Inferior parietal cortex (tissue), 1 donor: ENCODE results near the gene EGF.
"Not testable (repeated sequence)": the region's sequence is repeated elsewhere in the genome, so short reads cannot be mapped to it uniquely, and the experiment has no call there.

Source experiments
- DNase-seq: peaks from one replicate; pipeline ENCODE4 v3.0.0-alpha.2; 2016; ENCODE audit errors: extremely low spot score

The EGF gene

DNA sequence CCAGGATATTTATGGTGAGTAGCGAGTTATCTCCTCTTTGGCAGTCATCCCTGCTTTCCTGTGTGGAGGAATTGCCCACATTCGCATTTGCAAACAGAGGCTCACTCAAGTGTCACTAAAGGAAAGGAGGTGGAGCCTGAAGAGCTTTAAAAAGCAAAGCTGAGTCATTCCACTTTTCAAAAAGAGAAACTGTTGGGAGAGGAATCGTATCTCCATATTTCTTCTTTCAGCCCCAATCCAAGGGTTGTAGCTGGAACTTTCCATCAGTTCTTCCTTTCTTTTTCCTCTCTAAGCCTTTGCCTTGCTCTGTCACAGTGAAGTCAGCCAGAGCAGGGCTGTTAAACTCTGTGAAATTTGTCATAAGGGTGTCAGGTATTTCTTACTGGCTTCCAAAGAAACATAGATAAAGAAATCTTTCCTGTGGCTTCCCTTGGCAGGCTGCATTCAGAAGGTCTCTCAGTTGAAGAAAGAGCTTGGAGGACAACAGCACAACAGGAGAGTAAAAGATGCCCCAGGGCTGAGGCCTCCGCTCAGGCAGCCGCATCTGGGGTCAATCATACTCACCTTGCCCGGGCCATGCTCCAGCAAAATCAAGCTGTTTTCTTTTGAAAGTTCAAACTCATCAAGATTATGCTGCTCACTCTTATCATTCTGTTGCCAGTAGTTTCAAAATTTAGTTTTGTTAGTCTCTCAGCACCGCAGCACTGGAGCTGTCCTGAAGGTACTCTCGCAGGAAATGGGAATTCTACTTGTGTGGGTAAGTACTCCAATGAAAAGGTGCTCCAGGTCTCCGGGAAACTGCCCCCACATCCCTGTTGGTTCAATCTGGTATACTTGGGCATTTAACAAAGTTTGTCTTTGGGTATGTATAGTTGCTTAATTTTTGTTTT, at the start of gene EGF:
EGF (plus strand) TSS at position 178 of the 890 bp plus-strand sequence; CDS start at position 631, 453 bp downstream.
- DNase-seq, result peak; percentile 50

DNA sequence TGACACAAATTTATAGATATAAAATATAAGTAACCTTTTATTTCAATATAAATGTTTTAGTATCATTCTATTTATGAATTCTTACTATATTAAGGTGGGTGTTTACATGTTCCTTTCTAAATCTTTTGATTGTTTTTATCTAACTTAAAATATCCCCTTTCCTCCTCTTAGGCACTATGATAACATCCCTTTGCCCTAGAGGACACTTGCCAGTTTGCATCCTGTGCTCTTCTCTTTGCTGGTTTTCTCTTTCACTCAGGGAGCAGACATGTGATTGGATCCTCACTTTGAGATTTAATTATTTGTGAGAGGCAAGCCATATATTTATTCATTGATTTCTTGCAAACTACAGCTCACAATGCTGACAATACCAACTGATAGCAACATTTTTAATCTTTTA, 48.5 kb upstream of the EGF start:
- no peak for DNase-seq

DNA sequence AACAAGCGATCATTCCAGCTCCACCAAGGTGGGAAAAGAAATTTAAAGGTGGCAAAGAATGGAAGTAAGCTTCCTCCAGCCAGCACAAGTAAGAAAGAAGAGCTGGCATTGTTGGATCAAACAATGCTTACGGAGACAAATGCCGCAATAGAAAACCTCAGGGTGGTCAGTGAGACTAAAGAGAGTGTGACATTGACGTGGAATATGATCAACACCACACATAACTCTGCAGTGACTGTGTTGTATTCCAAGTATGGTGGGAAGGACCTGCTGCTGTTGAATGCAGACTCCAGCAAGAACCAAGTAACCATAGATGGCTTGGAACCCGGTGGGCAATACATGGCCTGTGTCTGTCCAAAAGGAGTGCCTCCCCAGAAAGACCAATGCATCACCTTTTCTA, 42.6 kb upstream of the EGF start:
- no peak for DNase-seq

DNA sequence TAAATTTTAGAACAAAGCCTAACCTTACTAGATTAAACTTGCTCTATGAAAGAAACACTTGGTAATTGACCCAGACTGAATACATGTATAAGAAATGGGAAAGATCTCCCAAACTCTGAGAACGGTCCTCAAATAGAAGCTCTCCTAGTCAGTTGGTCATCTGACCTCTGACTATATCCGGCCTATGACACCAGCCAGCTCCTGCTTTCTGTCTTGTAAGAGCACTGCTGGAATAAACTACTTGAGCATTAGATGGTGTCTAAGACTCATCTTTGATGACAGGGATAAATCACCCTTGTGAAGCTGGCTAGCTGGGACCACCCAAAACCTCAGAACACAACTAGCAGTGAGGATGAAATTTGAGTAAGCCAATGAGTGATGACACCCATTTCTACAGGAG, 40.6 kb upstream of the EGF start:
- DNase-seq, result no peak

DNA sequence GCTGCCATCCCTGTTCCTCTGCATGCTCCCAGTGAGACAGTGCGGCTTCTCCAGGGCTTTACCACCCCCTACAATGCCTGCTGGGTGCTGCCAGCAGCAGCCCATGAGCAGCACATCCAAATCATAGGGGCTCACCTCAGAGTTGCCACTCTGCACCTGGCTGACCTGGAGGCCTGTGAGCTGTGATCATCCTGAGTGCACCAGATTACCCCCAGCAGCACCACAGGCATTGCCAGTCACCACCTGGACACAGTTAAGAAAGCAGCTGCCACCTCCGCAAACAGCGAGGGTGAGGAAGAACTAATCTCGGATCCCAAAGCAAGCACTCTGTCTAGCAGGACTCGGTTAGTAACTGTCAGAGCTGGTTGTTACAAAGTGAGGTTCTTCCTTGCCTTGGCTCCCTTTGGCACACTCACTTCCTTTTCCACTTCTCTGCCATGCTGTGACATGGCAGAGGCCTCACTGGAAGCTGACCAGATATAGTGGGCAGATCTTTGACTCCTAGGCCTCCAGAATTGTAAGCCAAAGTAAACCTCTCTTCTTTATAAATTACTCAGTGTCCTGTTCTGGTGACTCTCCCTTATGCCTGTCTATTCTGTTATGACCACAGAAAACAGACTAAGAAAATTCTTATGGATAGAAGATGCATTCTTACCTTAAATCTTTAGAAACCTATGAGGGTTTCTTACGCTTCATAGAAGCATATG, 39.6 kb upstream of the EGF start:
- DNase-seq, result no peak

DNA sequence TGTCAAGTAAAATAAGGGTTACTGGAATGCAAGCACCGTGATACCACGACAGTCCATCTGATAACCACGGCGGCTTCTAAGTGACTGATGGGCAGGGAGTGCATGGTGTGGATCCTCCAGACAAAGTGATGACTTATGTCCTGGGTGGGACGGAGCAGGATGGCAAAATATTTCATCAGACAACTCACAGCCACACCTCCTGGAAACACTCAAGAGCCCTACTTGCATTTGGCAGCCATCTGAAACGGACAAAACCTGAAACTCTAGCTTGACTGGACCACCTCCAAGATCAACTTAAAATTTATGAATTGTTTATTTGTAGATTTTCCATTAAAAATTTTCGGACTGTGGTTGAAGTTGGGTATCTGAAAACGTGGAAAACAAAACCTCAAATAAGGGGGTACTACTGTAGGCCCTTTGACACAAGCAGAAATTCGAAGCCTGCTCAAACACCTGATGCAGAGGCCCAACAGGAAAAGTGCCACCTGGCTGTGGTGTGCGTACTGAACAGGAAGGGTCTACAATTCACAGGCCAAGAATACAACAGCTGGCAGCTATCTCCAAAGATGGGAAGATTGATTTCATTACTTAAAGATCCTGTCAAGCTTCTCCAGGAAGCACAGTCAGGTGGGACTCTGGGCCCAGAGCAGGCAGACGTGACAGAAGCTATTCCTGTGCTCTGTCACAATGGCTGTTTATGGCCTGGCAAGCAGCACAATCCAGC, 38.7 kb upstream of the EGF start:
- no peak for DNase-seq

DNA sequence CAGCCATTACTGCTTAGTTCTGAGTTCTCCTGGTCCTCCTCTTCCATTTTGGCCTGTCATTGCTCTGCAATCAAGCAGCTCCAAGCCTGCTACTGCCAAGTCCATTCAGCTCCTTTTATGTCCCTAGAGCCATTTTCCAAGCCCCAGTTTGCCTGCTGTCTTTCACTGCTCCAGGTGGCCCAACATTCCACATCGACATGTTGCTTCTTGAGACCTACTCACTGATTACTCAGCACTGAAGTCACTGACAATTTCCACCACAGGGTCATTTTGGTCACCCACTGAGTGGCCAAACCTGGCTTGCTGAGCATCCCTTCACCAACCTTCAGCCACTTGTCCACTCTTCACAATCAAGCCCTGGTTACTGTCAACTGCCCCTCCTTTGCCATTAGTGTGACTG, 37.6 kb upstream of the EGF start:
- DNase-seq, result no peak

DNA sequence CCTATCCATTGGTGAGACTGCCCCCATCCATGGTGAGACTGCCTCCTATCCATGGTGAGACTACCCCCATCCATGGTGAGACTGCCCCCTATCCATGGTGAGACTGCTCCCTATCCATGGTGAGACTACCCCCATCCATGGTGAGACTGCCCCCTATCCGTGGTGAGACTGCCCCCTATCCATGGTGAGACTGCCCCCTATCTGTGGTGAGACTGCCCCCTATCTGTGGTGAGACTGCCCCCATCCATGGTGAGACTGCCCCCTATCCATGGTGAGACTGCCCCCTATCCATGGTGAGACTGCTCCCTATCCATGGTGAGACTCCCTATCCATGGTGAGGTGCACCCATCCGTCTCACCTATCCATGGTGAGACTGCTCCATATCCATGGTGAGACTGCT, 37.1 kb upstream of the EGF start:
- DNase-seq, result not testable (repeated sequence)

DNA sequence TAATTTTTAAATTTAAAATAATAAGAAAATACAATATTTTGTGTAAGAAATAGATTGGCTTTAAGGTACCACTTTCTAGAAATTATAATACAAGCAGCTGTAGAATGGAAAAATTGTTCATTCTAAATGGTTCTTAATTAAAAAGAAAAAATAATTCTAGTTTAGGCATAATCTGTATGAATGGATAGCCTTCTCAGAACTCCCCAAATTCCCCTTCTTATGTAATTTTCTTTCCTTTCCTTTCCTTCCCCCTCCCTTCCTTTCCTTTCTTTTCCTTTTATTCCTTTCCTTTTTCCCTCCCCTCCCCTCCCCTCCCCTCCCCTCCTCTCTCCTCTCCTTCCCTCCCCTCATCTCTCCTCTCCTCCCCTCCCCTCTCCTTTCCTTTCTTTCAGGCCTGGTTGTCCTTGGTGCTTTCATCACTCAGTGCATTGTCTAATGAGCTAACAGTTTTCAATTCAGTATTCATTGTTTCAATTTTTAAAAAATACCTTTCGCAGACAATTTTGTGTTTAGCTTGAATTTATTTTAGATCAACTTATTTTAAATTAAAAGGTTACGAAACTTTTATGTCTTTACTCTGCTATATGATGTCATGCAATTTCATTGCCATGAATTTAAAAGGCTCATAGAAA, 35.9 kb upstream of the EGF start:
- no peak for DNase-seq

DNA sequence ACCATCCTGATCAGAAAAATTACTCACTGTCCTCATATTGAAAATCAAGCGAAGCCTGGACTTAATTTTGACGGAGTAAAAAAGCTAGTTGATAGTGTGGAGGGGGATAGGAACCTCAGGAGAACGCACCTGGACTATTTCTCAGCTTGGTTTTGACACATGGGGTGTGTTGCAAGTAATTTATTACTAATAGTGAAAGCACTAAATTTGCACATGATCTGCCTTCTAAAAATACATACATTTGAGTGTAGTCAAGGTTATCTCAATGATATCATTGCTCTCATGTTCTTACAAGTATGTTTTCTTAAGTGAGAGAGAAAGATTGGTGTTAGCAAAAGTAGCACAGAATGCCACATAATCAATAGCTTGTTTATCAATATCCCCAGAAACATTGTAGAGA, 35.3 kb upstream of the EGF start:
- DNase-seq, result no peak

DNA sequence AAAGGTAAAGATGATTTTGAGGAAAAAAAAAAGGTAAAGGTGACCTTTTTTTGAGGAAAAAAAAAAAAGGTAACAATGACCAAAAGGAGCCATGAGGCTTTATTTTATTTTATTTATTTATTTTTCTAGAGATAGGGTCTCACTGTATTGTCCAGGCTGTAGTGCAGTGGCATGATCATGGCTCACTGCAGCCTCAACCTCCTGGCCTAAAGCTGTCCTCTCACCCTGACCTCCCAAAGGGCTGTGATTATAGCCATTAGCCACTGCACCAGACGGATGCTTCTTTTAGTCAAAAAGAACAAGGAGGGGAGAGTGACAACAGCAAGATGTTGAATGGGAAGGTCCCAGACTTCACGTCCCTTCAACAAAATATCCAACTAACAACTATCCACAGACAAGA, 34.3 kb upstream of the EGF start:
- DNase-seq, result no peak

DNA sequence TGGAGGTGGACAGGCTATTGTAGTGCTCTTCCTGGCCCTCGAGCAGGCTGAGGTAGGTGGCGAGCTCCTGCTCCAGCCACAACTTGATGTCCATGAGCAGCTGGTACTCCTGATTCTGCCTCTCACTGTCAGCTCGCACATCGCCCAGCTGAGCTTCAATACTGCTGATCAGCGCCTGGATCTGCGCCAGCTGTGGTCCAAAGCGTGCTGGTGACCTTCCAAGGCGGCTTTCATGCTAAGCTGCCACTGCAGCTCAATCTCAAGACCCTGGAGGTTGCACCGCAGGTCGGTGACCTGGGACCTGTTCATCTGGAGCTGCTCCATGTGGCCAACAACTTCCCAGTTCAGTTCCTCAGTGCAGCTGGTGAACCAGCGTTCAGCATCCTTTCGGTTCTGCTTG, 33.6 kb upstream of the EGF start:
- DNase-seq, result no peak

DNA sequence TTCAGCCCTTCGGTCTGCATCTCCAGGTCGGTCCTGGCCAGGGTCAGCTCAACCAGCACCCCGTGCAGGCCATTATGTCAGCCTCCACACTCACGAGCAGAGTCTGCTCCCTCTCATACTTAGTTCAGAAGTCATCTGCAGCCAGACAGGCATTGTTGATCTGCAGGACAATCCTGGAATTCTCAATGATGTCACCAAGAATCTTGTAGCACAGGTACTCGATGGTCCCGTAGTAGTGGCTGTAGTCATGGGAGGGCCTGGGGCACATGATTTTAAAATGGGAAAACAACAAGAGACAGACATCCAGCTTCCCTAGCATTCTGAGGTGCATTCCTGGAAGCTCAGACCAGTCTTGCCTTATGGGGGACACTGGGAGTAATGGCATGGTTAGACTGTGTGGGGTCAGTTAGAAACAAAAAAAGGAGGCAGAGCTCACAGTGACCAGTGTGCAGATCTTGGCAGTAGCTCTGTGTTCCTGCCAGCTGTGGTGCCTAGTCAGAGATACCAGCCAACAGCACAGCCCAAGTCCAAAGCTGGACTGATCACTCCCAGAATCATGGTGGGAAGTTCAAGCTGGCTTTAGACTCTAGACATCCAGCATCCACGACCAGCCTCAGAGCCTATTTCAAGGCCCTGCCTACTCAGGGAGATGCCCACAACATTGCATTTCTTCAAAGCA, 32.9 kb upstream of the EGF start:
- DNase-seq, result no peak

DNA sequence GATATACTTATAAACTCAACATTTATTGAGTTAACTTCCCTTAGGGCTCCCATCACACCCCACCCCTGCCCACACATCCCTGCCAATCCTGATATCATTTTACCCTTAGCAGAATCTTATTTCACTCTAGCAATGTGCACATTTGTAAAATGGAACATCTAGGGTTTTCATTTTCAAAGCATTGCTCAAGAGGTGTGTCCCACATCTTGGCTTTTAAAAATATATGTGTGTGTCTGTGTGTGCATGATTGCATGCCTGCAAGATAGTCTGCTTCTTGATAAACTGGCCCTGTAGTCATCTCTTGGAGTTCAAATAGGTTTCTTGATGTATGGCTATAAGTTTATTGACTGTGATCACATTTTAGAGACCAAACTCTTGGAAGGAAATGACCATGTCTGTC, 26.4 kb upstream of the EGF start:
- DNase-seq, result no peak

DNA sequence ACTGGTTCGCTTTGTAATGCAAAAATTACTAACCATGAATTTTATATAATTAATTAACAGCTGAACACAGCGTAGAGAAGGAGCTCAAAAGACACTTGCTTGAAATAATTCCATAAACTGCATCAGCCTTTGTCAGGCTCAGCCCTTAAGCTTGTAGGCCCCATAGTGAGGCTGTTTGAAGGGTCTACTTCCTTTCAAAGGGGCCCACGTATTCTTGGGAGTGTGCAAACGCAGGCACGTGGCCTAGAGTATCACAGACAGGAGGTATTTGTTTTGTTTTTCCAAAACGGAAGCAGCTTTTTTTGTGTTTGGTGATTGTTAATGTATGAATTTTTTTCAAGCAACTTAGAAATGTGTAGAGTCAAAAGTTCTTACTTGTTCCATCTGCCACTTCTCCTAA, 25.6 kb upstream of the EGF start:
- DNase-seq, result no peak

DNA sequence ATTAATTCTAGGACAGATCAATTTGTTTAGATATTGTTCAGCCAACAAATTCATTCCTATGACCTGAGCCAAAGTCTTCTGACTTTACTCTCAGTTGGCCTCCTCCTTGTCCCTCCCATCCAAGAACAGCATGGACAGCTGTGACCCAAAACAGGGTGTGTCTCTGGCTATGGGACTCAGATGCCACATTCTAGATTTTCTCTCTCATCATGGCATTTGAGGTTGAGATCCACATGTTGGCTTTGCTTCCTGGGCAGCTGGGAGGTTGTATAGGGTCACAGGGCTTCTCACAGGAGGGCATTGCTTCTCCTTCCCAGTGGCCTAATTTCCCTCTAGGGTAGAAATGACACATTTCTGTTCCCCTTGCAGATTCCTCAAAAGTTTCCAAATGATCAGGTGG, 22.6 kb upstream of the EGF start:
- DNase-seq, result no peak

DNA sequence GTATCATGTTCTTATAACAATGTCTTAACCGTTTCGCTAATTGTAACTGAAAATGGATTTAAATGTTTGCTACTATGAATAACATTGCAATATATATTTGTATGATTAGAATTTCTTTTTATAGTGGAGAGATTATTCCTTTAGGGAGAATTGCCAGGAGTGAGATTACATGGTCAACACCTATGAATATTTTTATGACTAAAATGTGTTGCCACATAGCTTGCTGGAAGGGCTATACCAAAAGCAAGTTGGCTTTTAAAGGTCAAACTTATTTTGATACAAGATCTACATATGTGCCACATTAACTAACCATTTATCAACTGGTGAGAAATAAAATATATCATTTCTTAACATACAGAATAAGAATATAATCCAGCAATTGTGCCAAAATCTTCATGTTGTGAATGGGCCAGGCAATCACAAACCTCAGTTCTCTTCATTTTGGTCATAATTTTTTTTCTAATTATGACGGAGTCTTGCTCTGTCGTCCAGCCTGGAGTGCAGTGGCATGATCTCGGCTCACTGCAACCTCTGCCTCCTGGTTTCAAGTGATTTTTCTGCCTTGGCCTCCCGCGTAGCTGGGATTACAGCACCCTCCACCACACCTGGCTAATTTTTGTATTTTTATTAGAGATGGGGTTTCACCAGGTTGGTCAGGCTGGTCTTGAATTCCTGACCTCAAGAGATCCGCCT, 10.0 kb upstream of the EGF start:
- DNase-seq, result no peak

DNA sequence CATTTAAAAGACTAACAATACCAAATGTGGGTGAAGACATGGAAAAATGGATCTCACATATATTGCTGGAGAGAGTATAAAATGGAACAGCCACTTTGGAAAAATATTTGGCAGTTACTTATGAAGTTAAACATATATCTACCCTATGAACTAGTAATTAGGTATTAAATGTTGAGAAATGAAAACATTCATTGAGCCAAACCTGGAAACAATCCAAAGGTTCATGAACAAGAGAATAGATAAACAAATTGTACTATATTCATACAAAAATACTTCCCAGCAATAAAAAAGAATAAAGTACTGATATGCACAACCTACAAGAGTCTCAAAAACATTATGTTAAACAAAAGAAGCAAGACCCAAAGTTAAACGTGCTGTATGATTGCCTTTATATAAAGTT, 4.0 kb upstream of the EGF start:
- no peak for DNase-seq

DNA sequence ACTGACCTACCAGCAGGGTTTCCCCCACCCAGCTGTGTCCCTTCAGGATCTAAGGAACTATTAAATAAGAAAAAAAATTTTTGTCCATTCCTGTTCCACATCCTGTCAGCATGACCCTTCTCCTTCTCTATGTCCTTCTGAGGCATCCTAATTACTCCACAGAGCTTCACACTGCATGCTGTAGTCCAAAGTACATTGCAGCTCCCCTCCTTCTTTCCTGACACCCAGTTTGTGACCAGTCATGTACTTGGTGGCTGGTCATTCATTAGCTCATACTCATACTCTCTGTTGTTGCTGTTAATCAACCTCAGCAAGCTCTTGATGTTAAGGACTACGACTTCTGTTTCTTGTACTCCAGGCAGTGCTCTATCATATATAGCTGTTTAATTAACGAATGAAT, 2.4 kb upstream of the EGF start:
- no peak for DNase-seq

DNA sequence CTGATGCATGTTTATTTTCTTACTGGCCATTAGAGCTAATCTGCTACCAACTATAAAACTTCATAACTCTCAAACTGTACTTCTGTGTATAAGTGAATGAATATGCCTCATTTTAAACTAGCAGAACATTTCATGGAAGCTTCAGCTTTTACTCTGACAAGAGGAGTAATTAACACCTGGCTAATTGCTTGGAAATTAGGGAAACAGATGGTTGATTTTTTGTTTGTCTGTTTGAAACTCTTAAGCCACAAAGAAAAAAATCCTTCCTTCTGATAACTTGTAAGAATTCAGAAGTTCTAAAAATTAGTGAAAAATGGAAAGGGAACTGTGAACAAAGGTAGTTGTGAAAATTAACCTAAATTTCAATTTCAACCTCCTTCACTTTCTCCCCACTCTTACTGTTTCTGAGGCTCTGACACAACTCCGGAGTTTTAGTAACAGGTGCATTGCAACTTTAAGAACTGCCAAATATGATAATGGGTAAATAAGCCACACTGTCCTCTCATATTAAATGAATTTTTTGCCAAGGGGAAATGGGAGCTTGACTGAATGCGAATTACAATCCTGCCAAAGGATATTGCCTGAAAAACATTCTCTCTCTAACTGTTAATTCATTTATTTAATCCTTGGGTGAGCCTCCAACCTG, 1.0 kb downstream of the EGF start:
- no peak for DNase-seq
